ENCODE data around the gene SEZ6. TPM values are rescaled to one million over a fixed set of nuclear protein-coding genes. Genes with fewer than 3 reads are reported as not detected.
A peak's percentile ranks its signal among the peaks of the same experiment; 100 is the strongest.

SEZ6 gene
- total RNA-seq, 1 donor from 2014 or later = 1.5 TPM

DNA sequence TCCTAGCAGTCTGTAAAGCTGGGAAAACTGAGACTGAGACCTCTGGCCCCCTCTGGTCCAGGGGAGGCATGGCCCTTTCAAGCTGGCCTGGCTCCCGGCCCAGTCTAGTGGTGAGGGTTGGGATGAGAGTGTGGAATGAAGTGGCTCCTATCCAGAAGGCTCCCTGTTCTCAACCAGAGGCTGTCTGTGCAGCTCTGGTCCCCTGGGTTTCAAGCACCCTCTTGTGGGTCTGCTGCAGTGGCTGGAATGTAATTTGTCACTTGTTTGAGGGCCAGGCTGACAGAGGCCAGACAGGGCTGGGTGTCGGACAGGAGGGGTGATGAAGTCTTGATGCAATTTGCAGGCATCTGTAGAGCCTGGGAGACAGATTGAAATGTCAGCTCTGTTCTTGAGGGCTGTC lies 32.4 kb downstream of the SEZ6 start:
- DNase-seq (ENCODE audit: low spot score) = no peak
- no peak overlapping the region for H3K27ac ChIP-seq
- H3K27ac Mint-ChIP-seq = peak overlapping the region; percentile 72
- no peaks in the 10 kb centered on the region for H3K9me3 ChIP-seq (ENCODE audit: low read depth)
- no peaks in the 10 kb centered on the region for H3K27me3 ChIP-seq
- H2AFZ ChIP-seq (replicated peaks) = no peak overlapping the region
- peaks cover 27% of the 10 kb centered on the region for H3F3A ChIP-seq (ENCODE audit: low read depth)
- H3K4me3 ChIP-seq = no peak overlapping the region
- no peaks in the 10 kb centered on the region for H3K79me2 ChIP-seq (ENCODE audit: low read depth)
- peaks cover 30% of the 10 kb centered on the region for H3K4me1 Mint-ChIP-seq
- H3K27me3 Mint-ChIP-seq (ENCODE audit: insufficient read depth, low read depth) = peaks cover 31% of the 10 kb centered on the region
- H3K9me3 Mint-ChIP-seq = peaks cover 2% of the 10 kb centered on the region
- peaks cover 12% of the 10 kb centered on the region for H4K20me1 ChIP-seq (ENCODE audit: low read depth)
- no peak overlapping the region for H3K4me2 ChIP-seq
- TF ChIP-seq EZH2phosphoT487 (IDR thresholded peaks at IDR 0.05) = no peak
- TF ChIP-seq EZH2 (IDR thresholded peaks at IDR 0.05) = no peak
- TF ChIP-seq, protein P1, sequence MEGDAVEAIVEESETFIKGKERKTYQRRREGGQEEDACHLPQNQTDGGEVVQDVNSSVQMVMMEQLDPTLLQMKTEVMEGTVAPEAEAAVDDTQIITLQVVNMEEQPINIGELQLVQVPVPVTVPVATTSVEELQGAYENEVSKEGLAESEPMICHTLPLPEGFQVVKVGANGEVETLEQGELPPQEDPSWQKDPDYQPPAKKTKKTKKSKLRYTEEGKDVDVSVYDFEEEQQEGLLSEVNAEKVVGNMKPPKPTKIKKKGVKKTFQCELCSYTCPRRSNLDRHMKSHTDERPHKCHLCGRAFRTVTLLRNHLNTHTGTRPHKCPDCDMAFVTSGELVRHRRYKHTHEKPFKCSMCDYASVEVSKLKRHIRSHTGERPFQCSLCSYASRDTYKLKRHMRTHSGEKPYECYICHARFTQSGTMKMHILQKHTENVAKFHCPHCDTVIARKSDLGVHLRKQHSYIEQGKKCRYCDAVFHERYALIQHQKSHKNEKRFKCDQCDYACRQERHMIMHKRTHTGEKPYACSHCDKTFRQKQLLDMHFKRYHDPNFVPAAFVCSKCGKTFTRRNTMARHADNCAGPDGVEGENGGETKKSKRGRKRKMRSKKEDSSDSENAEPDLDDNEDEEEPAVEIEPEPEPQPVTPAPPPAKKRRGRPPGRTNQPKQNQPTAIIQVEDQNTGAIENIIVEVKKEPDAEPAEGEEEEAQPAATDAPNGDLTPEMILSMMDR (IDR thresholded peaks at IDR 0.05) = no peak
- no peak overlapping the region for H3K4me3 Mint-ChIP-seq
- H3K36me3 ChIP-seq = no peaks in the 10 kb centered on the region
- no peaks in the 10 kb centered on the region for H3K36me3 Mint-ChIP-seq
- H3K4me1 ChIP-seq = peaks cover 44% of the 10 kb centered on the region
- no peak overlapping the region for H3K9ac ChIP-seq

DNA sequence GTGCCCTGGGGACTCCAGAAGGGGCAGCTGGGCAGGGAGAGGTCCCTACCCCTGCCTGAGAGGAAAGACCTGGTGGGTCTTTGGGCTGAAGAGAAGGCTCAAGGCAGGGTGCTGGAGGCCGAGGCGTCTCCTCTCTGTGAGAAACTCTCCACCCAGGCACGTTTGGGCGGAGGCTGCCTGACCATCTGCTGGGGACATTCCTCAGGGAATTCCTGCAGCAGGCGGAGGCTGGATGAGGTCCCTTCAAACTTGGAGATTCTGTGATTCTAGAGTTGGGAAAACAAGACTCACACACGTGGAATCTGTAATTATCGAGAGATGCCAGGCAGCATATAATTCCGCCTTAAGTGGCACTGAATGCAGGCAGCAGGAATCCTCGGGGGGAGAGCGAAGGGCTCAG lies 33.4 kb downstream of the SEZ6 start:
- Histone ChIP-seq H3K4me1 (peaks cover 54% of the 10 kb centered on the region), H3F3A (ENCODE audit: low read depth) (peaks cover 37% of the 10 kb centered on the region), H4K20me1 (ENCODE audit: low read depth) (peaks cover 19% of the 10 kb centered on the region), H3K79me2 (ENCODE audit: low read depth) (no peaks in the 10 kb centered on the region), H2AFZ (replicated peaks) (no peak overlapping the region), H3K27me3 (no peaks in the 10 kb centered on the region), H3K4me3 (no peak overlapping the region), H3K9ac (no peak overlapping the region), H3K4me2 (peak overlapping the region; percentile 0), H3K27ac (no peak overlapping the region), H3K9me3 (ENCODE audit: low read depth) (no peaks in the 10 kb centered on the region), H3K36me3 (no peaks in the 10 kb centered on the region)
- Mint-ChIP-seq H3K27me3 (ENCODE audit: insufficient read depth, low read depth) (peaks cover 28% of the 10 kb centered on the region), H3K4me3 (no peak overlapping the region), H3K36me3 (no peaks in the 10 kb centered on the region), H3K4me1 (peaks cover 40% of the 10 kb centered on the region), H3K27ac (no peak overlapping the region), H3K9me3 (no peaks in the 10 kb centered on the region)
- TF ChIP-seq, protein P1 (IDR thresholded peaks at IDR 0.05) = no peak
- TF ChIP-seq EZH2phosphoT487 (IDR thresholded peaks at IDR 0.05) (no peak), EZH2 (IDR thresholded peaks at IDR 0.05) (no peak)
- DNase-seq (ENCODE audit: low spot score) = no peak

DNA sequence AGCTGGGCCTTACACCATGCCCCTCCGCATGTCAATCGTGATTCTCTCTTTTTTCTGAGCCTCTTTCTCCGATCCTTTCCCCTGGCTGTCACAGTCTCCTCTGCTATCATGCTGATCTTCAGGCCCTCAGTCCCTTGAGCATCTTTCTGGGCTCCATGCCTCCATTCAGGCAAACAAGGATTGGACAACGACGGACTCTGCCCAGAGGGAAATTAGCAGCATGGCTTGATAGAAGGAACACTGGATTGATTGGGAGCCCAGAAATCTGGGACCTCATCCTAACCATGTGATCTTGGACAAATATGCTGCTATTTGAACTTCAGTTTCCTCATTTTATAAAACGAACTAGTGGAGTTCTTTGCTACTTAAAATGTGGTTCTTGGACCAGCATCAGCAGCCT lies 35.0 kb downstream of the SEZ6 start:
- Mint-ChIP-seq H3K9me3 (no peaks in the 10 kb centered on the region), H3K4me1 (peaks cover 45% of the 10 kb centered on the region), H3K4me3 (no peak overlapping the region), H3K36me3 (no peaks in the 10 kb centered on the region), H3K27ac (no peak overlapping the region), H3K27me3 (ENCODE audit: insufficient read depth, low read depth) (peaks cover 36% of the 10 kb centered on the region)
- Histone ChIP-seq H3K27ac (no peak overlapping the region), H3K79me2 (ENCODE audit: low read depth) (no peaks in the 10 kb centered on the region), H3K9me3 (ENCODE audit: low read depth) (no peaks in the 10 kb centered on the region), H3K4me1 (peaks cover 58% of the 10 kb centered on the region), H3K4me3 (no peak overlapping the region), H2AFZ (replicated peaks) (no peak overlapping the region), H3K9ac (no peak overlapping the region), H4K20me1 (ENCODE audit: low read depth) (peaks cover 19% of the 10 kb centered on the region), H3K36me3 (no peaks in the 10 kb centered on the region), H3K4me2 (no peak overlapping the region), H3K27me3 (no peaks in the 10 kb centered on the region), H3F3A (ENCODE audit: low read depth) (peaks cover 50% of the 10 kb centered on the region)
- TF ChIP-seq EZH2 (IDR thresholded peaks at IDR 0.05) (no peak), EZH2phosphoT487 (IDR thresholded peaks at IDR 0.05) (no peak)
- TF ChIP-seq, protein P1 (IDR thresholded peaks at IDR 0.05) = no peak
- no peak for DNase-seq (ENCODE audit: low spot score)

Measured in neural progenitor cell (in vitro differentiated cells).